ENCODE results near the gene FHOD3.

Gene FHOD3

GRCh38 chr18:36281936-36282335, 15.6 kb upstream of the FHOD3 start:
- FAIRE-seq (no peak), DNase-seq (ENCODE audit: insufficient read length, low spot score) (no peak)
- no peak for TF ChIP-seq CTCF (IDR thresholded peaks at IDR 0.05; ENCODE audit: insufficient read depth, missing control alignments)

GRCh38 chr18:36283448-36283847, 14.1 kb upstream of the FHOD3 start:
- FAIRE-seq (no peak), DNase-seq (ENCODE audit: insufficient read length, low spot score) (no peak)
- no peak for TF ChIP-seq CTCF (IDR thresholded peaks at IDR 0.05; ENCODE audit: insufficient read depth, missing control alignments)

GRCh38 chr18:36284268-36284667, 13.2 kb upstream of the FHOD3 start:
- FAIRE-seq (no peak), DNase-seq (ENCODE audit: insufficient read length, low spot score) (no peak)
- no peak for TF ChIP-seq CTCF (IDR thresholded peaks at IDR 0.05; ENCODE audit: insufficient read depth, missing control alignments)

- peak; percentile 96 for TF ChIP-seq CTCF (IDR thresholded peaks at IDR 0.05; ENCODE audit: insufficient read depth, missing control alignments)
- DNase-seq (ENCODE audit: insufficient read length, low spot score) (no peak), FAIRE-seq (peak; percentile 97)
Measured at GRCh38 chr18:36284671-36285295, 12.7 kb upstream of the FHOD3 start.

GRCh38 chr18:36287653-36288052, 9.9 kb upstream of the FHOD3 start:
- FAIRE-seq: no peak
- TF ChIP-seq CTCF (IDR thresholded peaks at IDR 0.05; ENCODE audit: insufficient read depth, missing control alignments): no peak
- DNase-seq (ENCODE audit: insufficient read length, low spot score): no peak

- TF ChIP-seq CTCF (IDR thresholded peaks at IDR 0.05; ENCODE audit: insufficient read depth, missing control alignments): no peak
- FAIRE-seq (peak; percentile 16), DNase-seq (ENCODE audit: insufficient read length, low spot score) (no peak)
Measured at GRCh38 chr18:36288689-36289088, 8.8 kb upstream of the FHOD3 start.

- no peak for DNase-seq (ENCODE audit: insufficient read length, low spot score)
- FAIRE-seq: peak; percentile 35
- no peak for TF ChIP-seq CTCF (IDR thresholded peaks at IDR 0.05; ENCODE audit: insufficient read depth, missing control alignments)
Measured at GRCh38 chr18:36294031-36294430, 3.5 kb upstream of the FHOD3 start.
